HG02970 (cell line): ENCODE measurements around the gene CAPZA2.
A peak's percentile ranks its signal among the peaks of the same experiment; 100 is the strongest.
"Not testable (repeated sequence)": the region's sequence is repeated elsewhere in the genome, so short reads cannot be mapped to it uniquely, and the experiment has no call there.

Experiments
- ATAC-seq: cut with Tn5 transposase; IDR thresholded peaks from one replicate; pipeline ENCODE4 v1.9.1; 2021; ENCODE audit warnings: mild to moderate bottlenecking, moderate library complexity, moderate number of reproducible peaks; ENCODE audit not compliant: unreplicated experiment, low FRiP score

CAPZA2 gene

DNA sequence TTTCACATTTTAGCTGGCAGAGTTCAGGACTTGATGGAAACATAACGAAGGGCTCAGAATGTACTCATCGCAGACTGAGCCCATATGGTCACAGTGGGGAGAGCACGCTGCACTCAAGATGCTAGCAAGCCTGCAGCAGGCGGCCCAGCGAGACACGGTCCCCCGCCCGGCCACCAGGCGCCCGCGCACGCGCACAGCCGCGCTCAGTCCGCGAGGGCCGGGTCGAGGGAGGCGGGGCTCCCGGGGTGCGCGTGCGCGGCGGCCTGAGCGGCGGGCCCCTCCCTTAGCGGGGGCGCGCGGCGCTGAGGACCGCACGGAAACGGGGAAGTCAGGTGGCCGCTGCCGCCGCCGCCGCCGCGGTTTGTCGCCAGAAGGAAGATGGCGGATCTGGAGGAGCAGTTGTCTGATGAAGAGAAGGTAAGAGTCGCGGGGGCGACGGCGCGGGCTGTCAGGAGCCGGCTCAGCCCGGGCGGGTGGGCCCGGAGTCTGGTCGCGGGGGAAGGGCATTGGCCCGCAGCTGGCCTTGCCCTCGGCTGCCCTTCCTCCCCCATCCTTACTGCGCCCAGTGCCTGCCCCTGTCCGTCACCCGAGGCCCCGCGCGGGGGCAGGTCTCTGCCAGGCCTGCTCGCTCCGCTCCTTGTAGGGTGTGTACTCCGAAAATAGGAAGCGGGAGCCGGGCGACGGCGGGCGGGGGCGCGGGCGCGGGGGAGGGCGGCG lies at the start of gene CAPZA2:
TSS of gene CAPZA2 (plus strand) at position 354 of the 717 bp plus-strand sequence. CDS start at position 379, 25 bp downstream.
- peak; percentile 95 for ATAC-seq

DNA sequence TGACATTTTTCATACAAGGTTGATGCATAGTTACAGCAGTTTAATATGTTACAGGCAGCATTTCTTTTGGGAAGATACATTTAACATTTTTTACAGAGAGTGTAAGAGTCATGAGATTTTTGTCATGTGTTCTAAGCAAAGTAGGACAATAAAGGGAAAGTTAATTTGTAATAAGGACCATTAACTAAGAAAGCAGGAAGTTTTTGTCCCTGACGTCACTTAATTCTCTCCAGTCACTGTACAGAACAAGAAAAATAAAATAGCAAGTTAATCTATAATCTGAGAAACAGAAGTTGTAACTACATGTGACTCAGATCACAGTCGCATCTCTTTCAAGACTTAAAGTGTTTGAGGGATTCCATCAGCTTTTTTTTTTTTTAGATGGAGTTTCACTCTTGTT lies 49.5 kb upstream of the CAPZA2 start:
- no peak for ATAC-seq

DNA sequence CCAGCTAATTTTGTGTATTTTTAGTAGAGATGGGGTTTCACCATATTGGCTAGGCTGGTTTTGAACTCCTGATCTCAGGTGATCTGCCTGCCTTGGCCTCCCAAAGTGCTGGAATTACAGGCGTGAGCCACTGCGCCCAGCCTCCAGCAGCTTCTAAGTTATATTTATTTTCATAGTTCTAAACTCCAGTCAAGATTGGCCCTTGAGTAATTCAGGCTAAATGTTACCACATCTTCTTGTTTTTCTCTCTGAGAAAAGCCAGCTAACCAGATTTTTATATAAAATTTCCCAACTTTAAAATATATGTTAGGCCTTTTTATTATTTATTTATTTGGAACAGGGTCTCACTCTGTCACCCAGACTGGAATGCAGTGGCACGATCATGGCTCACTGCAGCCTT lies 49.0 kb upstream of the CAPZA2 start:
- not testable (repeated sequence) for ATAC-seq

DNA sequence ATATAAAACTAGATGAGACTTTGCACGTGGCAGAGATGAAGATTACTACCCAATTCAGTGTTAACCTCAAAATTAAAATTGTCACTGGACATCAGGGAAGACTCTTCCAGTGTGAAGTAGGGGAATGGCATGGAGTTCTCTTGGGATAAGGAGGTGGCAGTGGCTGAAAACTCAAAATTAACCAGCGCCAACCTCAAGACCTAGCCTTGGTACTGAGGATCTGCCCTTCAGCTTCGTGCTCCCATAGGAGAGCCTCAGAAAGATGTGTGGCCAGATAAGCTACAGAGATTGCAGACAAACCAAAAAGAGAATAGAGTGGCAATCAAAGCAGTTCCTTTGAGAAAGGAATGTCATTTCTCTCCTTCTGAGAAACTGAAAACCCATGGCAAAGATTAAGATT lies 47.3 kb upstream of the CAPZA2 start:
- ATAC-seq: no peak

DNA sequence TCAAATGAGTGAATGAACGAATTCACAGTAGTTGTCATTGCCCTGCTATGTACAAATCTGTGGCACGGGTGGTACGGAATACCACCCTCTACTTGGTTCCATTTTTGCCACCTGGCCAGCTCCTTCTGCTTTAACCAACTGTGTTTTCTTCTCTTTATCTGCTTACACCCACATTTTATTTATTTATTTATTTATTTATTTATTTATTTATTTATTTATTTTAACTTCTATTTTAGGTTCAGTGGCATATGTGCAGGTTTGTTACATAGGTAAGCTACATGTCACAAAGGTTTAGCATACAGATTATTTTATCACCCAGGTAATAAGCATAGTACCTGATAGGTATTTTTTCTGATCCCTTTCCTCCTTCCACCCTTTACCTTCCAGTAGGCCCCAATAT lies 42.2 kb upstream of the CAPZA2 start:
- no peak for ATAC-seq

- ATAC-seq: not testable (repeated sequence)
Measured at GRCh38 chr7:116821647-116822046, 40.7 kb upstream of the CAPZA2 start.

DNA sequence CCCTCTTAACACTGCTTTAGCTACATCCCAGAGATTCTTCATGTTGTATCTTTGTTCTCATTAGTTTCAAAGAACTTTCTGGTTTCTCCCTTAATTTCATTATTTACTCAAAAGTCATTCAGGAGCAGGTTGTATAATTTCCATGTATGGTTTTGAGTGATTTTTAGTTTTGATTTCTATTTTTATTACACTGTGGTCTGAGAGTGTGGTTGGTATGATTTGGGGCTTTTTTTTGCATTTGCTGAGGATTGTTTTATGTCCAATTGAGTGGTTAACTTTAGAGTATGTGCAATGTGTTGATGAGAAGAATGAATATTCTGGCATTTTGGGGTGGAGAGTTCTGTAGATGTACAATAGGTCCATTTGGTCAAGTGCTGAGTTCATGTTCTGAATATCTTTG lies 37.9 kb upstream of the CAPZA2 start:
- ATAC-seq: no peak

GRCh38 chr7:116828281-116828680 lies 34.1 kb upstream of the CAPZA2 start:
- no peak for ATAC-seq

DNA sequence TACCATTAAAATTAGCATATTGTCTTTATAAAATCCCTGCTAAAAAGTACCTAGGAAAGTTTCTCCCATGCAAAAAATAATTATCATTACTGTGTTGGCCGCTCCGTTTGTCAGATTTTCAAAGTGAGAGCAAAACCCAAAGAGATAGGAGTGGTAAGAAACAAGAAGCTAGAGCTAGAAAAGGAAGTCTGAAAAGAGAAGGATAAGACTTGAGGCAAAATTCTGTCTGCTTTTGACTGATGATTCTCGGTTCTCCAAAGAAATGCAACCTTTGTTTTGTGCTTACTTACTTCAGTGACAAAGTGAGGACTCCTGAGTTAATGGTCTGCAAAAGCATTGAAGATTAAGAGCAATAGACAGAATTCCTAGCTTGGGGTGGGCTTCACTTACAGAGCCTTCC lies 33.3 kb upstream of the CAPZA2 start:
- ATAC-seq: no peak

GRCh38 chr7:116829493-116829892 lies 32.9 kb upstream of the CAPZA2 start:
- ATAC-seq: no peak

GRCh38 chr7:116832692-116833091 lies 29.7 kb upstream of the CAPZA2 start:
- no peak for ATAC-seq

DNA sequence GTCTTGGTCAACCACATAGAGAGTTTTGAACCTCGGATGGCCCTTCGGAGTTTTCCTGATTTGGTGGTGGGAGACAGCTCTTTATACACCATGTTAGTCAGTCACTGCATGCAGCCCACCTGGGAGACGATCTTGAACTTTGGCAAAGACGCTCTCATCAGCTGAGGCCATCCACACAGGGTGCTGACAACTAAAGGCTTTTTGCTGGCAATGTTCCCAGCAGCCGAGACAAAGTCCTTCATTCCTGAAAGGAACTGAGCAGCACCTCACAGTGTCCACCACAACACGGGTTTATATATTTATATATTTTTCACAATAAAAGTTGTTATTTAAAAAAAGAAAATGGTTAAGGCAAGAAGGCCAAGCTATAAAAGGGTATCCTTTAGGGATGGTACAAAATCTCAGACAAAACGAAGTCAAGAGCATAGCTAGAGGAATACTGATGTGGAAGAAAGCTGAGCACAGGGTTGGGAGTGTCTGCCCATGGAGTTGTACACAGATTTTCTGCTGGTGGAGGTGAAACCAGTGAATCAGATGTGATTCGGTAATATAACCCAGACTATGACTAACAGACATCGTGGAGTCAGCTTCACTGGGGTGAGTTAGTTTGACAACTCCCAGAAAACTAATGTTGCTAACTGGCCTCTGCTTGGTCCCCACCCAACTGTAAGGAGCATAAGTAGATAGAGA lies 27.4 kb upstream of the CAPZA2 start:
- ATAC-seq: no peak

DNA sequence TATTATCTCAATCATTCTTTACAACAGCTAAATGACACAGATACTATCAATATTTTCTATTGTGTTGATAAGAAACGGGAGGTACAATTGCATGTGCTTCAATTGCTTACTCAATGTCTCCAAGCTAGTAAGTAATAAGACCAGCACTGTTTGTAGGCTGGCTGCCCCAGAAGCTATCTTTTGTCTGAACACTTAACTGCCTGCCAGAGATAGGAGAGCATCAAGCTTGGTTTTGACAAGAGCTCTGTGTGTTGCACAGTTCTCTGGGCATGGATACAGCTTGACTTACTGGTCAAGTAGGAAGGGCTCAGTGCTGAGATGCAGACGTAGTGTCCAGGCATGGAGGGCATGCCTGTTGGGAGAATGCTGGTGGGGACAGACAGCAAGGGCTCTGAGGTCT lies 26.3 kb upstream of the CAPZA2 start:
- ATAC-seq: no peak

DNA sequence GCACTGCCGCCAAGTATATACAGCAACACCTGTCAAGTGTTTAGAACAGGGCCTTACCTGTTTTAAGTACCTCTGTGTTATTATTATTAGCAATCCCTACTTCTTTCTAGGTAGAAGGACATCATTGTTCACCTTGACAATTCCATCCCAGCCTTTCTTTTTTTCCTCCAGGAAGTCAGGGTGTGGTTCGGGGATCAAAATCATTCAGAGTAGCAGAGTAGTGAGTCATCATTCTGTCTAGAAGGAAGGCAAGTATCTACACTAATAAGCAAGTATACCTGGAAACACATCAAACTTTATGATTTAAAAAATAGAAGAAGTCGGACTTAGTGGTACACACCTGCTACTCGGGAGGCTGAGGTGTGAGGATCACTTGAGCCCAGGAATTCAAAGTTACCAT lies 25.5 kb upstream of the CAPZA2 start:
- ATAC-seq: no peak

DNA sequence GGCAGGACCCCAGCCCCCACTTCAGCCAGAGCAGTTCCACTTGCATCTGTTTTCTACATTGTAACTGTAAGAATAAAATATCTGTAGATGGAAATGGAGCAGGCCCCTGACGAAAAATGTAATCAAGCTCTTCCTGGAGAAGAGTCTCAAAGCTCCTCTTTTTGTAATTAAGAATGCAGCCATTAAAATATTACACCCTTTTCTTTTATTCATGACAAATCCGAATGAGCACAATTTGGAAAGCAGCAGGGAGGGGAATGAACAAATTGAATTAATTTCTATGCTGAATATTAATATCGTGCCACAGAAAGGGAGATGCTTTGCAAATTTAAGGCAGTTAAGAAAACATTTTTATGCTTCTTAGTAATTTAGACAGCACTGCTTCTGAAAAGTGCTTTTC lies 24.8 kb upstream of the CAPZA2 start:
- no peak for ATAC-seq

GRCh38 chr7:116840256-116840655 lies 22.1 kb upstream of the CAPZA2 start:
- no peak for ATAC-seq

DNA sequence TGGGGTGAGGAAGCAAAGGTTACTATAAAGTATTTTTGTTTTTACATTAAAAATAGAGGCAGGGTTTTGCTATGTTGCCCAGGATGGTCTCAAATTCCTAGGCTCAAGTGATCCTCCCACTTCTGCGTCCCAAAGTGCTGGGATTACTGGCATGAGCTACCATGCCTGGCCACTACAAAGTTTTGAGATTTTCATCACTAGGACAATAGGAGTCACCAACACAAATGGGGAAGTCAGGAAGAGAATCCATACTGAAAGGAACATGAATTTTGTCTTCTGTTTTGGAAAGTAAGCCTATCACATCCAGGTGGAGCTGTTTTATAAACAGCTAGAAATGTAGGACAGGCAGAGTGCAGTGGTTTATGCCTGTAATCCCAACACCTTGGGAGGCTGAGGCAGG lies 20.0 kb upstream of the CAPZA2 start:
- ATAC-seq: no peak

DNA sequence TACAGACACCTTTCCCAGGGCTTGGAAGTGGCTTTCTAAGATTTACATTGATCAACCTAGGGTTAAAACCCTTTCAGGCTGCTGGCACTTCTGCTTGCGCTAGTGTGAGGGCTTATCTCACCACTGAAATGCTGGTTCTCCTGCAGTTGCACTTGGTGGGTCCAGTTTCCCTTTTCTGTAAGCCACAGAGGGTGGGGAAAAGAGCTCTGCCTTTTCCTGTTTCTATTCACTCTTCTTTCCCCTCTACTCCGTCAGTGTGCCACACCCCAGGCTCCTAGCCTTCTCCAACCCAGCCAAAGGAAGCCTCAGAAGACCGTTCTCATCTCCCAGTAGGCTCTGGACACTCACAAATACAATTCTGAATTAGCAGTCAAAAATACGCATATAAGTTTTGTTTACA lies 19.0 kb upstream of the CAPZA2 start:
- no peak for ATAC-seq

DNA sequence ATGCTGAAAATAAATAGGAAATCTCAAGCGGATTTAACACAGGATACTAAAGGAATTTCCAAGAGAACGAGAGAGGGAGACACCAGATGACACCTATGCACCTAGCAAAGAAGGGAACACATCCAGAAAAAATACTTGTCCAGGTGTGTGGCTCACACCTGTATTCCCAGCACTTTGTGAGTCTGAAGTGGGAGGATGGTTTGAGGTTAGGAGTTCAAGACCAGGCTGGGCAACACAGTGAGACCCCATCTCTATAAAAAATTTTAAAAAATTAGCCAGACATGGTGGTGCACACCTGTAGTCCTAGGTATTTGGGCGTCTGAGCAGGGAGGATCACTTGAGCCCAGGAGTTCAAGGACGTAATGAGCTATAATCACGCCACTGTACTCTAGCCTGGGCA lies 11.2 kb upstream of the CAPZA2 start:
- no peak for ATAC-seq

- no peak for ATAC-seq
Measured at GRCh38 chr7:116851671-116852070, 10.7 kb upstream of the CAPZA2 start.

GRCh38 chr7:116854132-116854531 lies 8.3 kb upstream of the CAPZA2 start:
- ATAC-seq: no peak

- ATAC-seq: no peak
Measured at GRCh38 chr7:116857052-116857451, 5.3 kb upstream of the CAPZA2 start.
